Tibial nerve (tissue), 4 donors: ENCODE results near the gene PDK3. TPM values are rescaled to one million over a fixed set of nuclear protein-coding genes. Genes with fewer than 3 reads are reported as not detected.
A peak's percentile ranks its signal among the peaks of the same experiment; 100 is the strongest.

Source experiments
- DNase-seq, 2 donors: peaks; one replicate each; pipeline ENCODE4 v3.0.0-alpha.2; 2019; ENCODE audit warnings: low spot score in 2 of 2
- H3K27ac ChIP-seq, 4 donors: fragments of 200-600 bp; sonication (generic) in 3 of 4; one replicate each; pipeline ENCODE4 v1.5.1; 2017 to 2019; ENCODE audit warnings: mild to moderate bottlenecking in 1 of 4
- H3K27me3 ChIP-seq, 2 donors: fragments of 200-600 bp; sonication (generic) in 1 of 2; one replicate each; pipeline versions ENCODE4 v1.5.1 to v1.6.0; 2017 to 2019
- H3K36me3 ChIP-seq, 3 donors: fragments of 200-600 bp; sonication (generic); one replicate each; pipeline ENCODE4 v1.5.1; 2018 to 2019
- H3K4me1 ChIP-seq, 4 donors: fragments of 200-600 bp; sonication (generic) in 3 of 4; one replicate each; pipeline ENCODE4 v1.5.1; 2017 to 2019
- H3K4me3 ChIP-seq, 4 donors: fragments of 200-600 bp; sonication (generic) in 3 of 4; one replicate each; pipeline ENCODE4 v1.5.1; 2017 to 2019; ENCODE audit warnings: mild to moderate bottlenecking in 1 of 4, moderate library complexity in 1 of 4
- H3K9me3 ChIP-seq, 4 donors: fragments of 200-600 bp; sonication (generic) in 3 of 4; one replicate each; pipeline ENCODE4 v1.5.1; 2017 to 2019
- EP300 ChIP-seq, 2 donors: sonication (generic); formaldehyde crosslinking; IDR thresholded peaks; one replicate each; pipeline ENCODE4 v1.6.1; 2017; ENCODE audit warnings: antibody characterized with exemption in 2 of 2, mild to moderate bottlenecking in 1 of 2
- POLR2A ChIP-seq, 2 donors: fragments of 450-650 bp; IDR thresholded peaks; one replicate each; pipeline ENCODE4 v1.6.1; 2017; ENCODE audit warnings: antibody characterized with exemption in 2 of 2, mild to moderate bottlenecking in 2 of 2, moderate library complexity in 2 of 2
- WGBS, 2 donors: methylation state at CpG; one replicate each; pipeline ENCODE4 v1.1.5; 2018; 5-methylcytosine and 5-hydroxymethylcytosine counted together
- total RNA-seq, 4 donors: library from RNA; depleted of rRNA; stranded (reverse); fragments of >200 nt; gene quantifications; one replicate each; pipeline ENCODE4 v1.1.0, GENCODE V29; 2016
- TF ChIP-seq, protein P1 (sequence below), 5 experiments: fragments of 200-600 bp in 3 of 5; fragments of 450-650 bp in 2 of 5; sonication (generic) in 3 of 5; IDR thresholded peaks; one replicate each; pipeline ENCODE4 v1.5.1; 2016 to 2019; ENCODE audit warnings: antibody characterized with exemption in 5 of 5, mild to moderate bottlenecking in 3 of 5, moderate library complexity in 2 of 5

The PDK3 gene
- total RNA-seq, 4 donors from 2014 or later = 18.3 to 39.8 (median 31.3) TPM

DNA sequence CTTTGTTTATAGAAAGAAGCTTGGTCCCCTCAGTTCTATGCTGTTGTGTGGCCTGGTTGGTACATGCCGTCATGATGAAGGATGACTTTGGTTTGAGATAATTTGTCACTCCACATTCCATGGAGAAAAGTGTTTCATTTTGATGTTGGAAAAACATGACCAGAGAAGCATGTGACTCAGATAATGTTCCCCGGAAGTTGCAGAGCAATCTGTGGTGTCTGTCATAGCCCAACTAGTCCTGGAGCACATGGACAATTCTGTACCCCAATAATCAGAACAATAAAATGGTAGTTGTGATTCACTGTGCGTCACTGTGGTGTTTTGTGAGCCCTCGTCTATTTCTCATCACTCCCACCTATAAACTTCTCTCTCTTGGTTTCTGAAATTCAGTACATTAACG, 85.1 kb downstream of the PDK3 start:
- TF ChIP-seq, protein P1, sequence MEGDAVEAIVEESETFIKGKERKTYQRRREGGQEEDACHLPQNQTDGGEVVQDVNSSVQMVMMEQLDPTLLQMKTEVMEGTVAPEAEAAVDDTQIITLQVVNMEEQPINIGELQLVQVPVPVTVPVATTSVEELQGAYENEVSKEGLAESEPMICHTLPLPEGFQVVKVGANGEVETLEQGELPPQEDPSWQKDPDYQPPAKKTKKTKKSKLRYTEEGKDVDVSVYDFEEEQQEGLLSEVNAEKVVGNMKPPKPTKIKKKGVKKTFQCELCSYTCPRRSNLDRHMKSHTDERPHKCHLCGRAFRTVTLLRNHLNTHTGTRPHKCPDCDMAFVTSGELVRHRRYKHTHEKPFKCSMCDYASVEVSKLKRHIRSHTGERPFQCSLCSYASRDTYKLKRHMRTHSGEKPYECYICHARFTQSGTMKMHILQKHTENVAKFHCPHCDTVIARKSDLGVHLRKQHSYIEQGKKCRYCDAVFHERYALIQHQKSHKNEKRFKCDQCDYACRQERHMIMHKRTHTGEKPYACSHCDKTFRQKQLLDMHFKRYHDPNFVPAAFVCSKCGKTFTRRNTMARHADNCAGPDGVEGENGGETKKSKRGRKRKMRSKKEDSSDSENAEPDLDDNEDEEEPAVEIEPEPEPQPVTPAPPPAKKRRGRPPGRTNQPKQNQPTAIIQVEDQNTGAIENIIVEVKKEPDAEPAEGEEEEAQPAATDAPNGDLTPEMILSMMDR (IDR thresholded peaks at IDR 0.05) = no peak
- TF ChIP-seq EP300 (IDR thresholded peaks at IDR 0.05) = no peak
- TF ChIP-seq POLR2A (IDR thresholded peaks at IDR 0.05) = no peak
- DNase-seq = no peak
- Histone ChIP-seq H3K36me3 (no peaks in the 10 kb centered on the region), H3K4me3 (no peak overlapping the region), H3K27ac (no peak overlapping the region), H3K27me3 (no peaks in the 10 kb centered on the region), H3K9me3 (no peaks in the 10 kb centered on the region), H3K4me1 (no peaks in the 10 kb centered on the region)
- WGBS, 2 donors = 82 to 84% methylated on average over 5 of the region's 5 CpGs

DNA sequence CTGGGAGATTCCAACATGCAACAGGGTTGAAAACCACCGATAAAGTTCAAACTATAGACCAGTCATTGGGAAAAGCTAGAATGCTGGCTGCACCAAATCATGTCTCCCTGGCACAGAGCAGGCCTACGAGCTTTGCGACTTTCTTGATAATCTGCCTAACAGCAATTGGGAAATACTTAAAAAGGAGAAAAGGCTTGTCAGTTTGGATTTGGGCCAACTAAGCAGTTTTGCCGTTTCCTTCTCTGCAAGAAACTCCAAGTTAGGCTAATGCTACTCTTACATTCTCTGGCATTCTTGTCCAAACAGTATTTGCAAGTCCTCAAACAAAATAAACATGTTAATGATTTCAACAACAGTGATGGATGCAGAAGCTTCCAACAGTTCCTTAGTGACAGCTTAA, 87.9 kb downstream of the PDK3 start:
- no peaks in the 10 kb centered on the region for H3K36me3 ChIP-seq
- 18 to 49% methylated on average over 4 of the region's 4 CpGs for WGBS, 2 donors
- no peak overlapping the region for H3K27ac ChIP-seq
- H3K27me3 ChIP-seq = no peaks in the 10 kb centered on the region
- TF ChIP-seq, protein P1 (IDR thresholded peaks at IDR 0.05) = no peak
- TF ChIP-seq POLR2A (IDR thresholded peaks at IDR 0.05) = no peak
- no peak for TF ChIP-seq EP300 (IDR thresholded peaks at IDR 0.05)
- DNase-seq = peak in 1 of 2 donors; percentile 6
- H3K4me3 ChIP-seq = no peak overlapping the region
- no peaks in the 10 kb centered on the region for H3K4me1 ChIP-seq
- no peaks in the 10 kb centered on the region for H3K9me3 ChIP-seq

DNA sequence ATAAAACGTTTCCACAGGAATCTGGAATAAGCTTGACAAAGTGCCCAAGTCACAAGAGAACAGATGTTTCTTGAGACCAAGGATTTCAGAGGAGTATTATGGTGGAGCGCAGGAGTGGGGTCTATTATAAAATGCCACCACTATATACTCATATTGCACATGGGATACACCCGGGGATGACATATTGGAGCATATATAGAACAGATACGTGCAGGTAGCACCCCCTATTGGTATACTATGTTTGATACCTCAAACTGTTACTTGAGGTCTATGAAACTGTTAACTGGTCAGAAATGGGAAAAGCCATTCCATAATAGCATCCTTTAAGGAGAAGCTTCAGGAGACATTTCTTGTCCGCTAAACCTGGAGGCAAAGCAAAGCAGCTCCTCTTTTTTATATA, 96.0 kb downstream of the PDK3 start:
- TF ChIP-seq, protein P1 (IDR thresholded peaks at IDR 0.05) = no peak
- no peak for TF ChIP-seq EP300 (IDR thresholded peaks at IDR 0.05)
- no peak for TF ChIP-seq POLR2A (IDR thresholded peaks at IDR 0.05)
- H3K27ac ChIP-seq = no peak overlapping the region
- 67 to 80% methylated on average over 5 of the region's 5 CpGs for WGBS, 2 donors
- no peaks in the 10 kb centered on the region for H3K36me3 ChIP-seq
- no peak for DNase-seq
- no peaks in the 10 kb centered on the region for H3K9me3 ChIP-seq
- no peaks in the 10 kb centered on the region for H3K4me1 ChIP-seq
- no peaks in the 10 kb centered on the region for H3K27me3 ChIP-seq
- no peak overlapping the region for H3K4me3 ChIP-seq

DNA sequence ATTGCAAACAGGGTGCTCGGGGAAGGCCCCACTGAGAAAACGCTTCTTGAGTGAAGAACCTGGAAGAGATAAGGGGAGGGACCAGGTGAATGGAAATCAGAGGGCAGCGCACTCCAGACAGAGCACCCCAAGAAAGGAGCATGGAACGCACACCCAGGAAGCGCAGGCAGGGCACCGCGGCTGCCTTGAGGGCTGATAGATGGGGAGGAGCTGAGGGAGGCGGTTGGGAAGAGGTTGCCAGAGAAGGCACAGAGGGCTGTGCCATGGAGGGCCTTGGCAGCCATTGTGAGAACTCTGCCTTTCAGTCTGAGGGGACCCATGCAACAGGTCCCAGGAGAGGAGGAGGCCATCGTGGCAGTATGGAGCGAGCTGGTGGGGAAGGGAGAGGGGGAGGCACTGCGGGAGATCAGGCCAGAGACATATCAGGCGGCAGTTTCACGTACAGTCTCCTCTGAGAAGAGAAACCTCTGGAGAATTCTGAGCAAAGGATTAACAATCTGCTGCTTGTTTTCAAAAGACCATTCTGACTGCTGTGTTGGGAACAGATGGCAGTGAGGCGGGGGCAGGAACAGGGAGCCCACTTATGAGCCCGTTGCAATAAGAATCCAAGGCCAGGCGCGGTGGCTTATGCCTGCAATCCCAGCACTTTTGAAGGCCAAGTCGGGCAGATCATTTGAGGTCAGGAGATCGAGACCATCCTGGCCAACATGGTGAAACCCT, 98.4 kb downstream of the PDK3 start:
- Histone ChIP-seq H3K4me3 (no peak overlapping the region), H3K27me3 (no peaks in the 10 kb centered on the region), H3K27ac (no peak overlapping the region), H3K36me3 (no peaks in the 10 kb centered on the region), H3K9me3 (no peaks in the 10 kb centered on the region), H3K4me1 (no peaks in the 10 kb centered on the region)
- DNase-seq = no peak
- TF ChIP-seq, protein P1 (IDR thresholded peaks at IDR 0.05) = no peak
- no peak for TF ChIP-seq EP300 (IDR thresholded peaks at IDR 0.05)
- no peak for TF ChIP-seq POLR2A (IDR thresholded peaks at IDR 0.05)
- 71 to 77% methylated on average over 9 to 19 of the region's 19 CpGs for WGBS, 2 donors

DNA sequence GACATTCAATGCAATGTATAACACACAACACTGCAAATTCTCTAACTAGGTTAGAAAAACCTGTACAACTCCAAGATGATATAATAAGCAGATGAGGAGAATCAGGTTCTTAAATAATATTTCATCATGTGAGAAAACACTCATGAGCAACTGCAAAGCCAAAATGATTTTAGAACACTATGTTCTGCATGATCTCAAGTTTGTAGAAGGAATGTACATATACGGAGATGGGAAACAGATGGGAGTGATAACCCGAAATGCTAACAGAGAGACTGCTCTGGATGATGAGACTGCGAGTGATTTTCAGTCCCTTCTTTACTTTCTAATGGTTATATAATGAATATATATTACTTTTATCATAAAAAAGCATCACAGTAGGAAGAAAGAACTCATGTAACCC, 101.2 kb downstream of the PDK3 start:
- WGBS, 2 donors = 73 to 77% methylated on average over 3 of the region's 3 CpGs

More for the DNA sequence above, 101.2 kb downstream of the PDK3 start:
- H3K9me3 ChIP-seq = no peaks in the 10 kb centered on the region
- no peak for DNase-seq
- H3K27ac ChIP-seq = no peak overlapping the region
- no peak overlapping the region for H3K4me3 ChIP-seq
- TF ChIP-seq EP300 (IDR thresholded peaks at IDR 0.05) = no peak
- TF ChIP-seq POLR2A (IDR thresholded peaks at IDR 0.05) = no peak
- TF ChIP-seq, protein P1 (IDR thresholded peaks at IDR 0.05) = no peak
- H3K27me3 ChIP-seq = no peaks in the 10 kb centered on the region
- no peaks in the 10 kb centered on the region for H3K4me1 ChIP-seq
- no peaks in the 10 kb centered on the region for H3K36me3 ChIP-seq
